Stimulated activated CD8-positive, alpha-beta memory T cell treated with anti-CD3 and anti-CD28 coated beads, Interleukin-4, amount 100 ng/mL, for 4 hours (primary cell): ENCODE measurements around the gene CD27.

ENCODE experiments used
- DNase-seq, 2 donors: peaks; one replicate each; pipeline ENCODE4 v3.0.0-alpha.2; 2020; ENCODE audit warnings: low read depth in 2 of 2, low spot score in 1 of 2

Gene CD27

DNA sequence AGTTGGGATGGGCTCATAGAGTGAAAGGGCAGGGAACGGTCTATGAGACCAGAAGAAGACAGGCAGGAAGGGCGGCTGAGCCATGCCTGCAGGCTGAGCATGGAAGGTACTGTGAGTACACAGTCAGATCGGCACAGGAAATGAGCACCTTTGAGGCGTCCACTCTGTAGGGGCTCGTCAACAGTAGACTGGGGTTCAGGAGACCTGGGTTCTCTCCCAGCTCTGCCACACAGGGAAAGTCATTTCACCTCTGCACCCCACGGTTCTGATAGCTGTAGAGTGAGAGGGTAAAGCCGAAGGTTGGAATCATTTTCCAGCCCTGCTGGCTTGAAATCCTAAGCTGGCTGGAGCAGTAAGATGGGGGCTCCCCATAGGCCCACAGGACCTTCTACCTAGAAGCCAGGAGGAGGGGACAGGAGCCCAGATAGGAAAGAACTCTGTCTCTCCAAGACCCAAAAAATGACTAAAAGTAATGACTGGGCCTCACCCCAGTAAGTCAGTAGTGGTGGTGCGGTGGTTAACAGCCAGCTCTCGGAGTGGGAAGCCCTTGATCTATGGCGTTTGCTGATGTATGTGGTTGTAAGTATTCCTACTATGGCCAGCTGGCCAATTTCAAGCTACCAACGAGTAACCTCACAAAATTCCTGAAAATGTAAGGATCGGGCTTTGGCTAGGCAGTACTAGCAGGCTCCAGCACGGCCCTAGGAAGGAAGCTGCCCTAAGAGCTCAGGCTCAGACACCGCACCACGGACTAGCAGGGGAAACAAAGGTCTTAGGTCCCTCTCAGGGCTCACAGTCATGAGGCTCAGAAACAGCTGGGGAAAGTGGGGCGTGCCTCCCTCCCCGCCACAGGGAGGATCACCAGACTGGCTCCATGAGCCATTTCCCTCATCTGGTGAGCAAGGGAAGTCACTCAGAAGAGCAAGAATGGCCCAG is 10.3 kb upstream of the CD27 start:
- no peak for DNase-seq

DNA sequence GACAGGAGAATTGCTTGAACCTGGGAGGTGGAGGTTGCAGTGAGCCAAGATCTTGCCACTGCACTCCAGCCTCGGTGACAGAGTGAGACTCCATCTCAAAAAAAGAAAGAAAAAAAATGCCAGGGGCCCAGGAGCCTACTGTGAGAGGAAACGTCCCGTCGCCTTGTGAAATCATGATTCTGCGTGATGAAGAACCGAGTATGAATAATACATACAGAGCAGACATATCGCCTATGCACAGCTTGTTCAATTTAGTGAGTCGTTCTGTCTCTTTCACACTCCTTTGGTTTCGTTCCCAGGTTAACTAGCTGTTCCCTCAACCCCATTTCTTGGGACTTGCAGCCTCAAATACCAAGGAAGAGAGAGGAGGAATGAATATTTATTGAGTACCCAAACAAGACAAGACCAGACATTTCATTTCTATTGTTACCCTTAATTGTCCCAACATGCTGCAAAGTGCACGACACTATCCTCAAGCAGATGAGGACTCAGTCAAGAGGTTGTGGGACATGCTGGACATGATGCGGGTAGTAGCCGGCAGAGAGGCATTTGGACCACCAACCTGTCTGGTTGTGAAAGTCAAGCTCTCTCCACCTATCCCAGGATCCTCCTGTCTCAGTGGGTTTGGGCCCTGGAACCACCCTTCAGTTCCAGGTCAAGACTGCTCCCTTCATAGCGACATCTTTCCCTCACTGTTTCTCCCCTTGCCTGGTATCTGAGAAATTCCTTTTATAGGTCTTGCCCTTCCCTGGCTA is 8.6 kb upstream of the CD27 start:
- no peak for DNase-seq

- DNase-seq: no peak
Measured at GRCh38 chr12:6437586-6437985, 7.2 kb upstream of the CD27 start.

DNA sequence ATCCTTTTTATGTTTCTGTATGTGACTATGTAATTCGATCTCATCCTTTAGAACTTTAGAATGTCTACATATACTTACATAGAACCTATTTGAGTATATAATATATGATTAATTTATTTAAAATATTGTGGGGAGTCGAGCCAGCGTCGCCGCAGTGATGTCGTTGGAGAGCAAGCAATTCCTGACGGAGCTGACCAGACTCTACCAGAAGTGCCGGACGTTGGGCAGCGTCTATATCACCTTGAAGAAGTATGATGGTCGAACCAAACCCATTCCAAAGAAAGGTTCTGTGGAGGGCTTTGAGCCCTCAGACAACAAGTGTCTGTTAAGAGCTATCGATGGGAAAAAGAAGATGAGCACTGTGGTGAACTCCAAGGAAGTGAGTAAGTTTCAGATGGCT is 6.4 kb upstream of the CD27 start:
- no peak for DNase-seq

DNA sequence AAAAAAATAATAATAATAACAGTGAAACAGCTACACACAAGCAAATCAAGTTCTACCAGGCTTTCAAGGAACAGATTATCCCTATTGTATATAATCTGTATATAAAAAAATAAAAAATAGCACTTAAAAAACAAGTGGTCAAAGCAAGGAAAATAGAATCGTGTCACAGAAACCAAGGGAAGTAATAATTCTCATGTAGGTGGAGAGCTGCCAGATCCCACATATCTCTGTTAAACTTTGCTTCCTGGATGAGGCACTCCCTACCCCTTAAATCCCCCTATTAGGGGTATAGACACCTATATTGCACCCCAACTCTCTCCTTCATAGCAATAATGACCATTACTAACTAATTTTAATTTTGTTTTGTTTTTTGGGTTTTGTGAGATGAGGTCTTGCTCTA is 4.4 kb upstream of the CD27 start:
- no peak for DNase-seq

GRCh38 chr12:6442836-6443235 is 1.9 kb upstream of the CD27 start:
- no peak for DNase-seq

DNA sequence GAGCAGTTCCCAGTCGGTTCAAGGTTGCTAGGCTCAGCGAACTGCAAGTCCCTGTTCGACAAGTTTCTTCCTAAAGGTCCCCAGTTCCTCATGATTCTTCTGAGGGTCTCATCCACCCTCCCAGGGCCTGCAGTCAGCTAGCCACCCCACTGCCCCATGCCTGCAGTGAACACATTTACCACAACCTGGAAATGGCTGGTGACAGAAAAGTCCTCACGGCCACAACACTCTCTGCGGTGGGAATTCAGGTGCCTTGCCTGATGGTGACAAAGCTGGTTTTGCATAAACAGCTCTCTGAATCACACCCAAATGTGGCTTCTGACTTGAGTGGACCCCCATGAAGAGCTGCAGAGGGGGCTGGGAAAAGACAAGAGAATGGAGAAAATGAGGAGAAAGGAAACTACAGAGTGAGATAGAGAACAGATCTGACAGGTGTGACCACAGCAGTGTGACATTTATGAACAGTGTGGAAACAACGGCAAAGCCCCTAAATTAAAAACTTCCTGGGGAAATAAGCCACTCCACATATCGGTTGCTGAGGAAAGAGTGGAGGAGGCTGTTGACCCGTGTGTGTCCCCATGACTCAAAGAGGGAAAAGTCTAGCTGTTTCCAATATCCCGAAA is 1.3 kb upstream of the CD27 start:
- DNase-seq: no peak

DNA sequence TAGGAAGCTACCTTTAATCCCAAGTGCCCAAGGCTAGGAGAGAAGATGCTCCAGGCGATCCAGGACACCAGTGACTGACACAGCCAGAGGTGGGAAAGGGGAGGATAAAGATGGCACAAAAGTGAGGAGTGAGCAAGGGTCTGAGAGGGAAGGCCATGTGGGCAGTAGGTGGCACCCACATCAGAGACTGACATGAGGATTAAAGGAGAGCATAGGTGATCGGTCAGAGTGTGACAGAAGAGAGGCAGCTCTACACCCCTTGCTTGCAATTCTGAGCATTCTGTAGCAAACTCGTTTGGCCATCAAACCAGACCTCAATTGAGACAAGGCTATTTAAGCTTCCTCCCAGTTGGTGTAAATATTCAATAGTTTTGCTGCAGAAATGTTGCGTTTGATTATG is 724 bp upstream of the CD27 start:
- no peak for DNase-seq

GRCh38 chr12:6450091-6450868 is 5.5 kb downstream of the CD27 start:
- no peak for DNase-seq

DNA sequence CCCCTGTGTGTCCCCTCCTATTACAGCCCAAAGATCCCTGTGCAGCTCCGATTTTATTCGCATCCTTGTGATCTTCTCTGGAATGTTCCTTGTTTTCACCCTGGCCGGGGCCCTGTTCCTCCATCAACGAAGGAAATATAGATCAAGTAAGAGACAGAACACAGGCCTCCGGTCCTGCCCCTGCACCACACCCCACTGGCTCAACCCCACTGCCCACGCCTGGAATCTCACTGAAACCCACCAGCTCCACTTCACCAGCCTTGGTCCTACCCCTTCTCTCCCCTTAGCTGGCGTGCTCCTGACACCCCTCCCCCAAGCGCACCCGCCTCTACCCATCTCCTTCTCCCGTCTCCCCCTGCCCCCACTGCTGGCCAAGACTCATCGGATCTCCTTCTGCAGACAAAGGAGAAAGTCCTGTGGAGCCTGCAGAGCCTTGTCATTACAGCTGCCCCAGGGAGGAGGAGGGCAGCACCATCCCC is 6.2 kb downstream of the CD27 start:
- DNase-seq: no peak

- DNase-seq: peak in 1 of 2 donors; percentile 63
Measured at GRCh38 chr12:6451348-6452244, 6.8 kb downstream of the CD27 start, which contains the start of gene TAPBPL. TAPBPL (plus strand) TSS chr12:6452042; CDS start chr12:6452249, 207 bp downstream.

DNA sequence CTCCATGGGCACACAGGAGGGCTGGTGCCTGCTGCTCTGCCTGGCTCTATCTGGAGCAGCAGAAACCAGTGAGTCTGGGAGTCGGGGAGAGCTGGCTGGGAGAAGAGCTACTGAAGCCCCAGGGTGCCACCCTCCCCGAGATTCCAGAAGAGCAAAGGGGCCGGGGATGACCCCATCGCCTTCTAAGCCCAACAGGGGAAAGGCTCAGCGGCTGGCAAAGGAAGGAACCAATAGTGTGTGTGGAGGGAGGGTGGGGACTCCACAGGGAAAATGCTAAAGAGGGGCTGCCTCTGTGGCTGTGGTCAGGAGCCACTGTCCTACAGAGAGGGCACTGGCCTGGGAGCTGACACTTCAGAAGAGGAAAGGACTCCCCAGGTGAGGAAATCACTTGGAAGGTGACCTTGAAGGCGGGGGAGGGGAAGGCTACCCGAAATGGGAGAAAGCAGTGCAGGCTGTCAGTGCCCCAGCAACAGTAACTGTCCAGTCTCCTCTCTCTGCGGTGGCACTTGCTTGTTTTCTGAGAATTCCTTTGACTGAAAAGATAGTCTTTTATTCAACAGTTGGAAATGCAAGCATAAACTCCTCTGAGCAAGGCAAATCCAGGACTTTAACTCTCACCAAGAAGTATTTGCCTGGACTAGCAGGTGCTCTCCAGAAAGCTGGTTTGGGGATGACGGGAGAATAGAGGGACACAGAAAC is 7.6 kb downstream of the CD27 start:
- no peak for DNase-seq

GRCh38 chr12:6452944-6453630 is 8.3 kb downstream of the CD27 start:
- DNase-seq: no peak

DNA sequence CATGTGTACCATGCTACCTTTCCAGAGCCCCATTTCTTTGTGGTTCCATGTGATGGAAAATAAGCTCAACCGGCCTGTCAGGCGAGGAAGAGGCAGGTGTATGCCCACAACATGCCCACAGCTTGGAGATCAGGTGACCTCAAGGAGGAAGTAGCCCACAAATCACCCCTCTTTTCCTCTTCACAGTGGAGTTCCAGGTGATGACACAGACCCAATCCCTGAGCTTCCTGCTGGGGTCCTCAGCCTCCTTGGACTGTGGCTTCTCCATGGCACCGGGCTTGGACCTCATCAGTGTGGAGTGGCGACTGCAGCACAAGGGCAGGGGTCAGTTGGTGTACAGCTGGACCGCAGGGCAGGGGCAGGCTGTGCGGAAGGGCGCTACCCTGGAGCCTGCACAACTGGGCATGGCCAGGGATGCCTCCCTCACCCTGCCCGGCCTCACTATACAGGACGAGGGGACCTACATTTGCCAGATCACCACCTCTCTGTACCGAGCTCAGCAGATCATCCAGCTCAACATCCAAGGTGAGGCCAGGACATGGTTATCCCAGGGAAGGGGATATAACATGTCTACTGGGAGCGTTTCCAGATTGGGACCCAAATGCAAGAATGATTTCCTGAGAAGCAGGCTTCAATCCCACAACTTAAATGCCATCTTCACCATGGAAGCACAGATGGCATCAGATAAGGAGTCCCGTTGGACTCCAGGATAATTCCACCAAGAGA is 12.6 kb downstream of the CD27 start:
- no peak for DNase-seq

GRCh38 chr12:6458281-6459003 is 13.7 kb downstream of the CD27 start:
- no peak for DNase-seq

DNA sequence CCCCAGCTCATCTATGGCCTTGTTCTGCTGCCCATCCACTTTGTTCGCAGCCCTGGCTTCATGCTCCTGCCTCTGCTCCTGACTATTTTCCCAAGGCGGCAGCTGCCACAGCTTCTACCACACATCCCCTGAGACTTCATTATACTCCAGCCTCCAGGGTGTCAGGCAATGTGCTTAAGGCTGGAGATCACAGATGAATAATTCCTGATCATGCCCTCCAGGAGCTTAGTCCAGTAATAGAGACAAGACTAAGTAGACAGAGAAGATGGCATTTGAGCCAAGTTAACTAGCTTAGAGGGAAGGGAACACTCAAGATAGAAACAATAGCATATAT is 14.2 kb downstream of the CD27 start:
- no peak for DNase-seq

GRCh38 chr12:6460751-6461371 is 16.1 kb downstream of the CD27 start:
- DNase-seq: no peak
